Measurements from ENCODE around the gene TBCE. TPM values are rescaled to one million over a fixed set of nuclear protein-coding genes. Genes with fewer than 3 reads are reported as not detected.
A peak's percentile ranks its signal among the peaks of the same experiment; 100 is the strongest.

The TBCE gene
- total RNA-seq, 1 donor: 22.8 TPM

- H3K4me3 ChIP-seq (ENCODE audit: insufficient read depth, low read length): no peak overlapping the region
- H2AFZ ChIP-seq (ENCODE audit: low read length): no peak overlapping the region
- no peaks in the 10 kb centered on the region for H3K27me3 ChIP-seq (ENCODE audit: insufficient read depth, low read length)
- H4K20me1 ChIP-seq (ENCODE audit: insufficient read depth, low read length): peaks cover 6% of the 10 kb centered on the region
- peak; percentile 85 for DNase-seq (ENCODE audit: insufficient read length, low spot score, missing footprints)
- peaks cover 63% of the 10 kb centered on the region for H3K79me2 ChIP-seq (ENCODE audit: insufficient read depth, low read length)
- no peaks in the 10 kb centered on the region for H3K9me3 ChIP-seq (ENCODE audit: low read depth, low read length)
- no peak for TF ChIP-seq CTCF (IDR thresholded peaks at IDR 0.05; ENCODE audit: extremely low read depth, low read depth, low read length)
- H3K4me1 ChIP-seq (ENCODE audit: insufficient read depth, low read length): peaks cover 23% of the 10 kb centered on the region
- peaks cover 5% of the 10 kb centered on the region for H3K36me3 ChIP-seq (ENCODE audit: insufficient read depth, low read length)
- H3K4me2 ChIP-seq (ENCODE audit: insufficient read depth, low read length): peak overlapping the region; percentile 31
- no peak overlapping the region for H3K27ac ChIP-seq (ENCODE audit: low read depth, low read length)
Measured at GRCh38 chr1:235401251-235401650, 34.0 kb downstream of the TBCE start.

- Histone ChIP-seq H3K9me3 (ENCODE audit: low read depth, low read length) (no peaks in the 10 kb centered on the region), H4K20me1 (ENCODE audit: insufficient read depth, low read length) (peaks cover 3% of the 10 kb centered on the region), H3K4me1 (ENCODE audit: insufficient read depth, low read length) (peaks cover 20% of the 10 kb centered on the region), H3K4me2 (ENCODE audit: insufficient read depth, low read length) (no peak overlapping the region), H3K27ac (ENCODE audit: low read depth, low read length) (no peak overlapping the region), H3K36me3 (ENCODE audit: insufficient read depth, low read length) (peaks cover 5% of the 10 kb centered on the region), H3K79me2 (ENCODE audit: insufficient read depth, low read length) (peaks cover 59% of the 10 kb centered on the region), H2AFZ (ENCODE audit: low read length) (no peak overlapping the region), H3K4me3 (ENCODE audit: insufficient read depth, low read length) (no peak overlapping the region), H3K27me3 (ENCODE audit: insufficient read depth, low read length) (no peaks in the 10 kb centered on the region)
- no peak for DNase-seq (ENCODE audit: insufficient read length, low spot score, missing footprints)
- no peak for TF ChIP-seq CTCF (IDR thresholded peaks at IDR 0.05; ENCODE audit: extremely low read depth, low read depth, low read length)
Measured at GRCh38 chr1:235402457-235403200, 35.4 kb downstream of the TBCE start.

GRCh38 chr1:235403593-235403992 lies 36.4 kb downstream of the TBCE start:
- Histone ChIP-seq H3K79me2 (ENCODE audit: insufficient read depth, low read length) (peaks cover 61% of the 10 kb centered on the region), H4K20me1 (ENCODE audit: insufficient read depth, low read length) (peaks cover 8% of the 10 kb centered on the region), H3K27me3 (ENCODE audit: insufficient read depth, low read length) (no peaks in the 10 kb centered on the region), H3K4me2 (ENCODE audit: insufficient read depth, low read length) (no peak overlapping the region), H3K4me3 (ENCODE audit: insufficient read depth, low read length) (no peak overlapping the region), H3K4me1 (ENCODE audit: insufficient read depth, low read length) (peaks cover 14% of the 10 kb centered on the region), H3K9me3 (ENCODE audit: low read depth, low read length) (no peaks in the 10 kb centered on the region), H3K36me3 (ENCODE audit: insufficient read depth, low read length) (peaks cover 5% of the 10 kb centered on the region), H2AFZ (ENCODE audit: low read length) (no peak overlapping the region), H3K27ac (ENCODE audit: low read depth, low read length) (no peak overlapping the region)
- no peak for DNase-seq (ENCODE audit: insufficient read length, low spot score, missing footprints)
- TF ChIP-seq CTCF (IDR thresholded peaks at IDR 0.05; ENCODE audit: extremely low read depth, low read depth, low read length): no peak

GRCh38 chr1:235404190-235404589 lies 37.0 kb downstream of the TBCE start:
- Histone ChIP-seq H2AFZ (ENCODE audit: low read length) (no peak overlapping the region), H3K27me3 (ENCODE audit: insufficient read depth, low read length) (no peaks in the 10 kb centered on the region), H3K4me1 (ENCODE audit: insufficient read depth, low read length) (peaks cover 11% of the 10 kb centered on the region), H3K4me2 (ENCODE audit: insufficient read depth, low read length) (no peak overlapping the region), H3K9me3 (ENCODE audit: low read depth, low read length) (no peaks in the 10 kb centered on the region), H3K27ac (ENCODE audit: low read depth, low read length) (no peak overlapping the region), H3K79me2 (ENCODE audit: insufficient read depth, low read length) (peaks cover 61% of the 10 kb centered on the region), H3K36me3 (ENCODE audit: insufficient read depth, low read length) (peaks cover 5% of the 10 kb centered on the region), H3K4me3 (ENCODE audit: insufficient read depth, low read length) (no peak overlapping the region), H4K20me1 (ENCODE audit: insufficient read depth, low read length) (peaks cover 12% of the 10 kb centered on the region)
- DNase-seq (ENCODE audit: insufficient read length, low spot score, missing footprints): no peak
- no peak for TF ChIP-seq CTCF (IDR thresholded peaks at IDR 0.05; ENCODE audit: extremely low read depth, low read depth, low read length)

Data from osteoblast (primary cell).